SK-N-SH treated with all-trans-retinoic acid at 6 μM for 48 hours (cell line): Measurements from ENCODE around the gene ARSB.

Experiments used
- ATAC-seq: fragments of 200-7000 bp; cut with Tn5 transposase; 3 replicates; pipeline ENCODE4 v1.9.1; 2020; ENCODE audit warnings: mild to moderate bottlenecking, moderate library complexity
- ARNTL ChIP-seq: fragments of 450-650 bp; formaldehyde crosslinking; IDR thresholded peaks from 2 replicates; pipeline ENCODE4 v1.5.0; 2020; ENCODE audit warnings: low read depth, mild to moderate bottlenecking, moderate library complexity, borderline replicate concordance
- BACH2 ChIP-seq: fragments of 250-450 bp; sonication (Bioruptor Pico); IDR thresholded peaks from 2 replicates; pipeline ENCODE4 v1.9.0; 2021; ENCODE audit warnings: mild to moderate bottlenecking, borderline replicate concordance
- CREB5 ChIP-seq: fragments of 250-450 bp; sonication (Bioruptor Pico); IDR thresholded peaks from 2 replicates; pipeline ENCODE4 v1.5.1; 2020; ENCODE audit warnings: low read depth, mild to moderate bottlenecking, moderate library complexity
- CSDC2 ChIP-seq: fragments of 250-450 bp; sonication (Bioruptor Pico); IDR thresholded peaks from 2 replicates; pipeline ENCODE4 v1.5.0; 2020; ENCODE audit warnings: mild to moderate bottlenecking, moderate library complexity
- CSRNP3 ChIP-seq: fragments of 250-450 bp; sonication (Bioruptor Pico); IDR thresholded peaks from 2 replicates; pipeline ENCODE4 v1.5.1; 2021; ENCODE audit warnings: mild to moderate bottlenecking, moderate library complexity
- GLIS3 ChIP-seq: fragments of 250-450 bp; sonication (Bioruptor Pico); IDR thresholded peaks from 2 replicates; pipeline ENCODE4 v1.5.0; 2020; ENCODE audit warnings: mild to moderate bottlenecking, moderate library complexity
- ISL1 ChIP-seq: fragments of 250-450 bp; sonication (Bioruptor Pico); IDR thresholded peaks from 2 replicates; pipeline ENCODE4 v2.1.2; 2022; ENCODE audit warnings: mild to moderate bottlenecking, moderate library complexity
- PATZ1 ChIP-seq: fragments of 250-450 bp; sonication (Bioruptor Pico); IDR thresholded peaks from 2 replicates; pipeline ENCODE4 v1.8.0; 2020; ENCODE audit warnings: mild to moderate bottlenecking, moderate library complexity, borderline replicate concordance
- PPARA ChIP-seq: fragments of 250-450 bp; sonication (Bioruptor Pico); IDR thresholded peaks from 2 replicates; pipeline ENCODE4 v1.5.0; 2020; ENCODE audit warnings: mild to moderate bottlenecking, borderline replicate concordance
- RARB ChIP-seq: fragments of 250-450 bp; sonication (Bioruptor Pico); IDR thresholded peaks from 2 replicates; pipeline ENCODE4 v1.8.0; 2021; ENCODE audit warnings: mild to moderate bottlenecking, moderate library complexity
- SNAI2 ChIP-seq: fragments of 250-450 bp; sonication (Bioruptor Pico); IDR thresholded peaks from 2 replicates; pipeline ENCODE4 v1.5.0; 2020; ENCODE audit warnings: mild to moderate bottlenecking, moderate library complexity
- TCF4 ChIP-seq: fragments of 250-450 bp; sonication (Bioruptor Pico); IDR thresholded peaks from 2 replicates; pipeline ENCODE4 v1.8.0; 2021; ENCODE audit warnings: mild to moderate bottlenecking, moderate library complexity, borderline replicate concordance
- TSHZ2 ChIP-seq: fragments of 250-450 bp; sonication (Bioruptor Pico); IDR thresholded peaks from 2 replicates; pipeline ENCODE4 v1.5.0; 2020; ENCODE audit warnings: mild to moderate bottlenecking, moderate library complexity
- ZC3H10 ChIP-seq: fragments of 250-450 bp; sonication (Bioruptor Pico); IDR thresholded peaks from 2 replicates; pipeline ENCODE4 v1.5.1; 2021; ENCODE audit warnings: mild to moderate bottlenecking, moderate library complexity
- ZFP30 ChIP-seq: fragments of 450-650 bp; formaldehyde crosslinking; IDR thresholded peaks from 2 replicates; pipeline ENCODE4 v1.5.0; 2022; ENCODE audit warnings: mild to moderate bottlenecking, moderate library complexity
- ZNF565 ChIP-seq: fragments of 450-650 bp; formaldehyde crosslinking; conservative IDR thresholded peaks from 2 replicates; pipeline ENCODE4 v1.5.0; 2020; ENCODE audit warnings: low read depth, mild to moderate bottlenecking, moderate library complexity
- ZNF70 ChIP-seq: fragments of 450-650 bp; formaldehyde crosslinking; IDR thresholded peaks from 2 replicates; pipeline ENCODE4 v1.5.0; 2020; ENCODE audit warnings: mild to moderate bottlenecking, moderate library complexity
- ZNF8 ChIP-seq: fragments of 450-650 bp; formaldehyde crosslinking; IDR thresholded peaks from 2 replicates; pipeline ENCODE4 v1.5.0; 2020; ENCODE audit warnings: mild to moderate bottlenecking, moderate library complexity

Gene ARSB

GRCh38 chr5:78805474-78806124, 179.5 kb downstream of the ARSB start:
- peak; percentile 85 for TF ChIP-seq TCF4 (CRISPR knock-in tag)
- TF ChIP-seq ISL1: peak; percentile 45; the same call in 1 of the 2 replicates
- TF ChIP-seq CSDC2: no peak
- TF ChIP-seq BACH2 (CRISPR knock-in tag): no peak
- peak; percentile 63; the same call in 1 of the 2 replicates for TF ChIP-seq ARNTL (CRISPR knock-in tag)
- TF ChIP-seq ZNF565 (CRISPR knock-in tag): no peak
- peak; percentile 87 for TF ChIP-seq TSHZ2 (CRISPR knock-in tag)
- no peak for ATAC-seq

DNA sequence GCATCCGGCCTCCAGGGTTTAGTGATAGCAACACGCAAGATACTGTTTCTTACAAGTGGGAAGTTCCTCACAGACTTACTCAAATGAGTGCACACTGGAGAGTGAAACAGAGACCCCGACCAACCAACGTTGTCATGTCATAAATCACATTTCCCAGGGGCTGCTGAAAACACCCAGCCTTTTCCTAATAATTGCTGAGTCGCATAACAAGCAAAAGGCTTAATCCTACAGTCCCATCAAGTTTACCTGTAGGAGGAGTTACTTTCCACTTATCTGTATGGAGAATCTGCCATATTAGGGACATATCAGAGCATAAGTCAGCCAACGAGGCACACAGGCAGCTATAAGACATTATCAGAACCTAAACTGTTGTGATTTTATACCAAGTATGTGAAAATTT, 180.1 kb downstream of the ARSB start:
- ATAC-seq: no peak
- TF ChIP-seq CREB5 (CRISPR knock-in tag) (no peak), RARB (no peak)

GRCh38 chr5:78803941-78804340, 181.2 kb downstream of the ARSB start:
- no peak for ATAC-seq
- TF ChIP-seq GLIS3 (CRISPR knock-in tag) (no peak), PPARA (CRISPR knock-in tag) (no peak), SNAI2 (CRISPR knock-in tag) (no peak)

- 0 out of 2 replicates have a peak, but pooled peaks have one; percentile 25 for TF ChIP-seq TSHZ2 (CRISPR knock-in tag)
- TF ChIP-seq TCF4 (CRISPR knock-in tag): 0 out of 2 replicates have a peak, but pooled peaks have one; percentile 5
- no peak for TF ChIP-seq ISL1
- no peak for TF ChIP-seq RARB
- TF ChIP-seq ZFP30 (CRISPR knock-in tag): no peak
- no peak for TF ChIP-seq PPARA (CRISPR knock-in tag)
- TF ChIP-seq ZNF8: no peak
- TF ChIP-seq, all 23 proteins: peak for 2
- no peak for ATAC-seq
These were observed 181.8 kb downstream of the ARSB start for GRCh38 chr5:78803353-78803752.

DNA sequence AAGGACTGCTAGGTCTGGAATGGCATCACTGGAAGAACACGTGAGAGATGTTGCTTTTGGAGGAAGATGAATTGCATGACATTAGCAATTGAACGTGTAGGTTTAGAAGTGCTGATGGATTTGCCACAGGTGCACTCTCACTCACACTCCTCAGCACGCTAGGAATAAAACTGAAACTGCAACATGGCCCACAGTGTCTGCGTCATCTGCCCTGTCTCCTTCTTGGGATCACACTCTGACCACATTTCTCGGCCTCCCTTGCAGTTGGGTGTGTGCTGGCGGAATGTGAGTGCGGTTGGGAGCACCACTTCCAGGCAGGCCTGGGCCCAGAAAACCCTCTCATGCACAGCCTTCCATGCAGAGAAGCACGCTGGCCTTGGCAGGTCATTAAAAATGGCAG, 183.7 kb downstream of the ARSB start:
- TF ChIP-seq ISL1 (no peak), PATZ1 (CRISPR knock-in tag) (no peak), CSRNP3 (no peak), ARNTL (CRISPR knock-in tag) (no peak), ZNF70 (CRISPR knock-in tag) (no peak), ZC3H10 (CRISPR knock-in tag) (no peak), RARB (no peak), PPARA (CRISPR knock-in tag) (no peak), GLIS3 (CRISPR knock-in tag) (no peak)
- no peak for ATAC-seq
